AG04450 (cell line): ENCODE measurements around the gene ZNF496. TPM values are rescaled to one million over a fixed set of nuclear protein-coding genes. Genes with fewer than 3 reads are reported as not detected.

Experiments
- CTCF ChIA-PET: fragments of 300-600, 350-600 bp; formaldehyde crosslinking; extraction: SDS; loops from one replicate; lab custom pipeline; 2022; ENCODE audit warnings: antibody characterized with exemption, inconsistent platforms; lab: Charles Lee
- POLR2A ChIA-PET: fragments of 350-600 bp; formaldehyde crosslinking; extraction: SDS; loops from one replicate; lab custom pipeline; 2021; ENCODE audit warnings: antibody characterized with exemption, inconsistent platforms; lab: Yijun Ruan, JAX
- DNase-seq: peaks from one replicate; pipeline ENCODE4 v3.0.0-alpha.2; 2011; ENCODE audit warnings: low read depth, low spot score
- H3K27ac ChIP-seq: one replicate; pipeline ENCODE4 v1.5.1; 2012; ENCODE audit warnings: low read depth, low read length, control low read depth
- H3K27me3 ChIP-seq: one replicate; pipeline ENCODE4 v1.6.0; 2012; ENCODE audit warnings: low read length; ENCODE audit not compliant: control insufficient read depth, insufficient read depth
- H3K4me3 ChIP-seq: 2 replicates; pipeline ENCODE4 v1.5.1; 2011; ENCODE audit warnings: mild to moderate bottlenecking, low read depth, low read length, control low read depth
- H3K9me3 ChIP-seq: 2 replicates; pipeline ENCODE4 v1.5.1; 2012; ENCODE audit warnings: low read length; ENCODE audit not compliant: control insufficient read depth, insufficient read depth
- polyA plus RNA-seq: library from polyadenylated mRNA; depleted of rRNA; stranded (reverse); fragments of >200 nt; gene quantifications from 2 replicates; pipeline ENCODE4 v1.2.3, GENCODE V29; 2011
- TF ChIP-seq, protein P1 (sequence below): IDR thresholded peaks from 2 replicates; pipeline ENCODE4 v1.5.1; 2011; ENCODE audit warnings: low read depth, low read length, control low read depth, inconsistent platforms

ZNF496 gene
- polyA plus RNA-seq, 1 experiment: 18.5 TPM

DNA sequence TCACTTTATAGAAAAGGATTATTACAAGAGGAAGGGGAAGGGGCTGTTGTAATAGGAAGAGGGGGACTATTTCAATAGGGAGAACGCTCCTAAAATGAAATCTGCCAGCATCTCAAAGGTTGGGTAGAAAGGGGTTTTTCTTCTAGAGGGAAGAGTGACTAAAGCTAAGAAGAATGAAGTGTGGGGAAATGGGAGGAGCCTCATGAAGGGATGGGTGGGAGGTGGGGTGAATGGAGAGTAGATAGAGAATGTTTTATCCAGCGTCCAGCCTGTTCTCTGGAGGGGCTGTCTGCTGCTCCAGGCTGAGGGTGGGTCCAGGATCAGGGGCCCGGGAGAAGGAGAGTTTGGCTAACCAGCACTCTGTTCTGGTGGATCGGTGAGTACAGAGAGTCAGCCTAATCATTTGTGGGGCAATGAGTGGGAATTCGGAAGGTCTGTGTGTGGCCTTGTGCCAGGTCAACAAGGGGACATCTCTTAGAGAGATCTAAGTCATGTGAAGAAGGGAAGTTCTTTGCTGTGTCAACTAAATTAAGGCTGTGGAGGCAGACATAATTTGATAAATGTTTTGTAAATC is 50.6 kb downstream of the ZNF496 start:
- H3K9me3 ChIP-seq: peaks cover 6% of the 10 kb centered on the region
- DNase-seq: no peak
- ChIA-PET POLR2A (no interaction called here), CTCF (no interaction called here)
- H3K4me3 ChIP-seq: no peak overlapping the region
- no peak overlapping the region for H3K27ac ChIP-seq
- no peaks in the 10 kb centered on the region for H3K27me3 ChIP-seq
- TF ChIP-seq, protein P1, sequence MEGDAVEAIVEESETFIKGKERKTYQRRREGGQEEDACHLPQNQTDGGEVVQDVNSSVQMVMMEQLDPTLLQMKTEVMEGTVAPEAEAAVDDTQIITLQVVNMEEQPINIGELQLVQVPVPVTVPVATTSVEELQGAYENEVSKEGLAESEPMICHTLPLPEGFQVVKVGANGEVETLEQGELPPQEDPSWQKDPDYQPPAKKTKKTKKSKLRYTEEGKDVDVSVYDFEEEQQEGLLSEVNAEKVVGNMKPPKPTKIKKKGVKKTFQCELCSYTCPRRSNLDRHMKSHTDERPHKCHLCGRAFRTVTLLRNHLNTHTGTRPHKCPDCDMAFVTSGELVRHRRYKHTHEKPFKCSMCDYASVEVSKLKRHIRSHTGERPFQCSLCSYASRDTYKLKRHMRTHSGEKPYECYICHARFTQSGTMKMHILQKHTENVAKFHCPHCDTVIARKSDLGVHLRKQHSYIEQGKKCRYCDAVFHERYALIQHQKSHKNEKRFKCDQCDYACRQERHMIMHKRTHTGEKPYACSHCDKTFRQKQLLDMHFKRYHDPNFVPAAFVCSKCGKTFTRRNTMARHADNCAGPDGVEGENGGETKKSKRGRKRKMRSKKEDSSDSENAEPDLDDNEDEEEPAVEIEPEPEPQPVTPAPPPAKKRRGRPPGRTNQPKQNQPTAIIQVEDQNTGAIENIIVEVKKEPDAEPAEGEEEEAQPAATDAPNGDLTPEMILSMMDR: no peak

DNA sequence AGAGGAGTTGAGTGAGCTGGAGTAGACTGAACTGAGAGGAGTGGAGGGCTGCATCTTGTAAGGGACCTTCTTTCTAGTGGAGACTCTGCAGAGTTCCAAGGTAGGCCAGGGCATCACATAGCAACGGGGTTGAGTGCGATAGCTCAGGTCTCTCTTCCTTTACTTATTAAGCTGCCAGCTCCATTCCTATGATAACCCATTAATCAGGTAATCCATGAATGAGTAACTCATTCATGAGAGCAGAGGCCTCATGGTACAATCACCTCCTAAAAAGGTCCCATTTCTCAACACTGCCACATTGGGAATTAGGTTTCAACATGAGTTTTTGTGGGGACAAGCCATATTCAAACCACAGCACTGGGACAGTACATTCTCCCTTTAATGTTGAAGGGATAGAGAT is 54.5 kb downstream of the ZNF496 start:
- ChIA-PET POLR2A (no interaction called here), CTCF (no interaction called here)
- TF ChIP-seq, protein P1: no peak
- peaks cover 4% of the 10 kb centered on the region; the same call in 1 of the 2 replicates for H3K9me3 ChIP-seq
- H3K27me3 ChIP-seq: no peaks in the 10 kb centered on the region
- H3K27ac ChIP-seq: no peak overlapping the region
- DNase-seq: no peak
- H3K4me3 ChIP-seq: no peak overlapping the region

DNA sequence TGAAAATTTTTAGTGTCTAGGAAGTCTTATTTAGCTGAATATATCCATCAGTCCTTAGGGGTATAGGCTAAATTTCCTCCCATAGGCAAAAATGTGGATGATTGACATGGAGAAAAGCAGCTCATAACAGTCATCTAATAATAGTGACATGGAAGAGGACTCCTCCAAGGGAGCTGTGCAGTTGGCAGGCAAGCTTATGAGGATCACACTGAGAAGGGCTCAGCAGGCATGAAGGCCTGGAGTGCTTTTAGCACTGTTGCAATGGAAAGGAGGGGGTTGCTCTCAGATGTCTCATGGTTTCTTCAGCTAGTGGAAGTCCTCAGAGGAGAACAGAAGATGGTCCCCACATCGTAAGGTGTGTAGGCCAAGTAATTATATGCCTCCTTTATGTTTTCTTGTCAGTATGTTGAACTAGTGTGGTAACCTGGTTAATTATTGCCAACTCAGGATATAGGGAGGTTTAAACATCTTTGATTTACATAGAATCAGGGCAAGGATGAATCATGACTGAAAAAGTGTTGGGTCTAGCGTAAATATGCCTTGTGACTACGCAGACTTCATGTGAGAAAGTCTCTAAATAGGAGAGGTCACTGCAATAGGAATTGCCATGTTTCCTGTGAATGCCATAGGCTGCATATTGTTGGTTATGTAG is 56.9 kb downstream of the ZNF496 start:
- no peak for DNase-seq
- TF ChIP-seq, protein P1: no peak
- ChIA-PET CTCF (interaction anchor here (0.7 to 1.0 kb wide), 2 partner anchors 98 to 100 kb away, joined by 3 to 4 read pairs; no protein-coding TSS in a partner anchor), POLR2A (no interaction called here)
- Histone ChIP-seq H3K9me3 (peaks cover 6% of the 10 kb centered on the region; the same call in 1 of the 2 replicates), H3K27me3 (no peaks in the 10 kb centered on the region), H3K4me3 (no peak overlapping the region), H3K27ac (no peak overlapping the region)

DNA sequence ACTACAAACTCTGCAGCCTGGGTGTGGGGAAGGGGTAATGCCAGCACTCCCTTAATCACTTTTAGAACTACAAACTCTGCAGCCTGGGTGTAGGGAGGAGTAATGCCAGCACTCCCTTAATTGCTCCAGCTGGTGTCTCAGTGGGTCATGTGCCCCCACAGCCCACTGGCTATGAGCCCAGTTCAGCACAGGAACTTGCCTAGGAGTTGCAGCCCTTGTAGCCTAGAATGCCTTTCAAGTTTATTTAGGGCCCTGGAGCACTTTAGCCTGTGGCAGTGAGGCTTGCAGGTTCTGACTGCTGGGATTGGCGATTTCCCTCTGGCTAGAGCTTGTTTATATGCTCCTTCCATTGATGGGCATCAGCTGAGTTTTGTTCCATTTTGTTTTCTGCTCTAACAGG is 58.7 kb downstream of the ZNF496 start:
- DNase-seq: no peak
- Histone ChIP-seq H3K9me3 (0 out of 2 replicates have a peak, but pooled peaks cover 4% of the 10 kb centered on the region), H3K4me3 (no peak overlapping the region), H3K27ac (no peak overlapping the region), H3K27me3 (no peaks in the 10 kb centered on the region)
- TF ChIP-seq, protein P1: no peak
- POLR2A ChIA-PET: no interaction called here
- CTCF ChIA-PET: no interaction called here

DNA sequence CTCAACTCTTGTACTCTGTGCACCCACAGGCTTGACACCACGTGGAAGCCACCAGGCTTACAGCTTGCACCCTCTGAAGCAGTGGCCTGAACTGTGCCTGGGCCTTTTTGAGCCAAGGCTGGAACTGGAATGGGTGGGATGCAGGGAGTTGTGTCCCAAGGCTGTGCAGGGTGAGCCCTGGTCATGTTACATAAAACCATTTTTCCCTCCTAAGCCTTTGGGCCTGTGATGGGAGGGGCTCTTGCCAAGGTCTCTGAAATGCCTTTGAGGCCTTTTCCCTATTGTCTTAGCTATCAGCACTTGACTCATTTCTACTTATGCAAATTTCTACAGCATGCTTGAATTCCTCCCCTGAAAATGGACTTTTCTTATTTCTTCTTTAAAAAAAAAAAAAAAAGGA is 61.7 kb downstream of the ZNF496 start:
- H3K4me3 ChIP-seq: no peak overlapping the region
- TF ChIP-seq, protein P1: no peak
- ChIA-PET CTCF (no interaction called here), POLR2A (no interaction called here)
- H3K27me3 ChIP-seq: no peaks in the 10 kb centered on the region
- H3K27ac ChIP-seq: no peak overlapping the region
- H3K9me3 ChIP-seq: 0 out of 2 replicates have a peak, but pooled peaks cover 4% of the 10 kb centered on the region
- DNase-seq: no peak
